Mucosa of rectum (tissue), 2 donors: ENCODE data around the gene SMIM12.

Experiments used
- H3K27ac ChIP-seq, 2 donors: one replicate each; pipeline ENCODE4 v1.7.0; 2013; ENCODE audit warnings: inconsistent platforms in 2 of 2, low read depth in 2 of 2, low read length in 2 of 2
- H3K27me3 ChIP-seq, 2 donors: one replicate each; pipeline ENCODE4 v1.7.0; 2013; ENCODE audit warnings: low read length in 2 of 2; ENCODE audit not compliant: control insufficient read depth in 2 of 2, insufficient read depth in 2 of 2
- H3K36me3 ChIP-seq, 2 donors: one replicate each; pipeline ENCODE4 v1.7.0; 2013; ENCODE audit warnings: low read length in 2 of 2; ENCODE audit not compliant: control insufficient read depth in 2 of 2, insufficient read depth in 2 of 2
- H3K4me1 ChIP-seq, 2 donors: one replicate each; pipeline ENCODE4 v1.7.0; 2013; ENCODE audit warnings: low read length in 2 of 2, mild to moderate bottlenecking in 1 of 2; ENCODE audit not compliant: control insufficient read depth in 2 of 2, insufficient read depth in 2 of 2
- H3K4me3 ChIP-seq, 2 donors: one replicate each; pipeline ENCODE4 v1.7.0; 2013; ENCODE audit warnings: low read length in 2 of 2
- H3K9ac ChIP-seq, 2 donors: one replicate each; pipeline ENCODE4 v1.7.0; 2013; ENCODE audit warnings: low read length in 2 of 2, low read depth in 1 of 2, mild to moderate bottlenecking in 1 of 2
- H3K9me3 ChIP-seq, 2 donors: one replicate each; pipeline ENCODE4 v1.7.0; 2013; ENCODE audit warnings: low read length in 2 of 2; ENCODE audit not compliant: control insufficient read depth in 2 of 2
- donor health status: healthy.
- donor health status: Normal muscosa, but diverticular disease.

SMIM12 gene

DNA sequence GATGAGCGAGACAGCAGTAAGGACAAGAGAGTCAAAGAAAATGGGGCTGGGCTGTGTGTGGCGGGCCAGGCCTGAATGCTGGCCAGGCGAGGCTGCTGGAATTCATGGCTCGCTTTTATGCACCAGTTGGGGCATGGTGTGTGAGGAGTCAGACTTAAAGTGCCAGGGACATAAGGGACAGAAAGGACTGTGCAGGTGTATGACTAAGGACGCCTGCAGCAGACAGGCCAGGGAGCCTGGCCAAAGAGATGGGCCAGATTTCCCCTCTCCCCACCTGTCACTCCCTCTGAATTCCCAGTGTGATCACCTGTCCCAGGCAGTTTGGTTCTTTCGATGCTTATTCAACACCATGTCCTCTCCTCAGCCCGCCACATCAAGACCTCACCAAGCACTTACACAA, 16.9 kb upstream of the SMIM12 start:
- H3K27me3 ChIP-seq = peaks cover 20 to 30% of the 10 kb centered on the region in 2 donors
- no peaks in the 10 kb centered on the region for H3K9me3 ChIP-seq
- no peak overlapping the region for H3K27ac ChIP-seq
- no peaks in the 10 kb centered on the region for H3K4me1 ChIP-seq
- no peak overlapping the region for H3K9ac ChIP-seq
- H3K4me3 ChIP-seq = no peak overlapping the region
- no peaks in the 10 kb centered on the region for H3K36me3 ChIP-seq

DNA sequence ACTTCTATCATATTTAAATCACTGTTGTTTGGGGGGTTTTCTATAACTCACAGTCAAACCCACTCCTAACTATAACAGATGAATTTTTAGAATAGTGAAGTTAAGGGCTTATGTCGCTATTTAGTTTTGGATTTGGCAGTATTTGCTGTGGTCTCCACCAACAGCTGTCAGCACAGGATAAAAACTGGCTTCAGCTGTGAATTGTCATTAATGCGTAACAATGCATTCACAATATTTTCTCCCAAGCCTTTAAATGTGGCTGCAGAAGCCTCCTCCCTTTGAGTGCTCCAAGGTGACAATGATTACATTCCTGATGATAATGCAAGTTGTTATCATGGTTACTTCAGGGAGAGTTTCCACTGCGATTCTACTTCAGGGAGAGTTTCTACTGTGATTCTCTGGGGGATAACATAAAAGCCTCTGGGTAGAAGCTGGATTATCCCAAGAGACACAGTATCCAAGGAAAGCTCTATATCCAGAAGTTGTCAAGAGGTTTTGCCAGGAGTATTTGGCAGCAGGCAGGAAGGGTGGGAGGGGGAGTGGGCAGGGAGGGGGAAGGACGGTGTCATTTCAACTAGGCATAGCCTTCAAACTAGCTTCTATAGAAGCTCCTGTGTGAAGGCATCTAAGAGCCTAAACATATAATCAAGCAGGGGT, 14.9 kb upstream of the SMIM12 start:
- Histone ChIP-seq H3K4me3 (no peak overlapping the region), H3K4me1 (no peaks in the 10 kb centered on the region), H3K9me3 (no peaks in the 10 kb centered on the region), H3K36me3 (no peaks in the 10 kb centered on the region), H3K9ac (no peak overlapping the region), H3K27ac (no peak overlapping the region), H3K27me3 (peaks cover 18 to 27% of the 10 kb centered on the region in 2 donors)

DNA sequence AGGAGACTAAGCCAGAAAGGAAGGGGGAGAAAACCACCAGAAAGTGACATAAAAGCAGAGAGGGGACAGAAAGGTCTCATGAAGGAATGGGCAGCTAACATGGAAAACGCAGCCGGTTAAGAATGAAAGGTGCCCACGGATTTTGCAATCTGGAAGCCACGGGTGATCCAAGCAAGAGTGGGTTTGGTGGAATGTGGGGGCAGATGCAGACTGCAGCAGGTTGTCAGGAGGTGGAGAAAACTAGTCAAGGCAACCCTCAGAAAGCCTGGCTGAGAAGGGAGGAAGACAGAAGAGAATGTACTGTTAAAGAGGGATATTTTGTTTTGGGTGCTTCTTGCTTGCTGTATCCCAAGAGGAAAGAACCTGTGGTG, 12.6 kb upstream of the SMIM12 start:
- H3K4me3 ChIP-seq = no peak overlapping the region
- H3K4me1 ChIP-seq = no peaks in the 10 kb centered on the region
- H3K9ac ChIP-seq = no peak overlapping the region
- no peaks in the 10 kb centered on the region for H3K9me3 ChIP-seq
- no peak overlapping the region for H3K27ac ChIP-seq
- no peaks in the 10 kb centered on the region for H3K36me3 ChIP-seq
- peaks cover 18 to 27% of the 10 kb centered on the region in 2 donors for H3K27me3 ChIP-seq

DNA sequence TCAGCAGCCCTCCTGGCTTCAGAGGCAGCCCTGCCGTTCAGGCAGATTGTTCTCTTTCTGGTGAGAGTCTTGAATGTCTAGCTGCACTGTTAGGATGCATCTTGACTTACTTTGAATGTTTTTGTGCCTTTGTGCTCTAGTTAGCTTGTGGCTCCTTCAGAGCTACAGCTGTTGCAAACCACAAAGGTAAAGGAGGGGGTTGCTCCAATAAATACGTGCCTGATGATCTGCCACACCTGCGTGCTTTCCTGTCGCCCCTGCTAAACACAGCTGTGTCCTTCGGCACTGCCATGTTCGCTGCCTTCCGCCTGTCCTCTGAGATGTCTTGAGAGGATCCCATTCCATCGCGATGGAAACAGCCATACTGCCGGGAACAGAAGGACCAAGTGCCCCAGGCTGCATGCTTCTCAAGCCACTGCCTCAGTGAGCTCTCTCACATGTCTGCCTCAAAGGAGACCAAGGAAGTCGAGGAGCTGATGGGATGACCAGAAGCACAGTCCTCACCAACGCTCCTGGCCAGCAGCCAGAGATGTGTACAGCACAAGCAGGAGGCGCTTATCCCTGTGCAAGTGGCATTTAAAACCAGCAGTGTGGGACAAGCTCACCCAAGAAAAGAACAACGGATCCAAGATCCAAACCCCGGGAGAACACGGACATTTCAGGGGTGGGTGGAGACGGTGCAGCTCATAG, 12.0 kb upstream of the SMIM12 start:
- H3K9me3 ChIP-seq = no peaks in the 10 kb centered on the region
- H3K4me1 ChIP-seq = peaks cover 0 to 4% of the 10 kb centered on the region in 2 donors
- H3K9ac ChIP-seq = no peak overlapping the region
- H3K4me3 ChIP-seq = no peak overlapping the region
- peaks cover 18 to 25% of the 10 kb centered on the region in 2 donors for H3K27me3 ChIP-seq
- no peak overlapping the region for H3K27ac ChIP-seq
- no peaks in the 10 kb centered on the region for H3K36me3 ChIP-seq

DNA sequence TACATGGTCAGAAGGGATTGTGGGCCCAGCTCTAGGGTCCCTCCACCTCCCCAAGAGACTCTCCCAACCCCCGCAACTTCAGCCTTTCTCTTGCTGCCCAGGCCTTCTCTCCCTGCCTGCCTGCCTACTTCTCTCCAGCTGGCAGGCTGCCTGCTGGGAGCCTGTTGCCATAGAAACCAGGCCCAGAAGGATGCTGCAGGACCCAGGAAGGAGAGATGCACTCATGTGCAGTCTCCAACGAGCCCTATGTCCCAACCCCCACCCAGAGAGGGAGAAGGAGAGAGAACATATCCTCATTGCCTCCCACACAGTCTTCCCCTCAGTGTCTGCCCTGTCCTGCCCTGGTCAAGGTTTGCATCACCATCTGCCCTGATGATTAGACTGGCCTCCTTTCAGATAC, 10.8 kb upstream of the SMIM12 start:
- no peak overlapping the region for H3K4me3 ChIP-seq
- H3K9me3 ChIP-seq = no peaks in the 10 kb centered on the region
- H3K27ac ChIP-seq = no peak overlapping the region
- no peak overlapping the region for H3K9ac ChIP-seq
- peaks cover 11 to 19% of the 10 kb centered on the region in 2 donors for H3K27me3 ChIP-seq
- no peaks in the 10 kb centered on the region for H3K36me3 ChIP-seq
- H3K4me1 ChIP-seq = peaks cover 3 to 11% of the 10 kb centered on the region in 2 donors

DNA sequence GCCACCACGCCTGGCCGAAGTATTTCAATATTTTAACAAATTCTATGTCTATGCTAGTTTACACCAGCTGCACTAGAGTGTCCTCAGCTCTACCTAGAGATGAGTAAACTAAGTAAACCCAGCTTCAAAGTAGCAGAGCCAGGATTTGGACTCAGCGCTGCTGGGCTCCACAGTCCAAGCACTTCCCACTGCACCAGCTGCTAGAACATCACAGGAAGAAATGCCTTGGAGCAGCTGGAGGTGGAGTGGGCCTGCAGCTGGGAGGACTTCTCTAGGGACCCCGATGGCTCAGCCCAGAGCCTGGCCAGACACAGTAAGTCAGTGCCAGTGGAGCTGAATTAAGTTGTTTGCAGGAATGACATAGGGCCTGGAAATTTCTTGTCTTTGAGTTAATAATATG, 10.2 kb upstream of the SMIM12 start:
- no peak overlapping the region for H3K4me3 ChIP-seq
- H3K27ac ChIP-seq = no peak overlapping the region
- no peak overlapping the region for H3K9ac ChIP-seq
- peaks cover 3 to 13% of the 10 kb centered on the region in 2 donors for H3K4me1 ChIP-seq
- H3K27me3 ChIP-seq = peaks cover 11 to 16% of the 10 kb centered on the region in 2 donors
- H3K36me3 ChIP-seq = no peaks in the 10 kb centered on the region
- no peaks in the 10 kb centered on the region for H3K9me3 ChIP-seq

DNA sequence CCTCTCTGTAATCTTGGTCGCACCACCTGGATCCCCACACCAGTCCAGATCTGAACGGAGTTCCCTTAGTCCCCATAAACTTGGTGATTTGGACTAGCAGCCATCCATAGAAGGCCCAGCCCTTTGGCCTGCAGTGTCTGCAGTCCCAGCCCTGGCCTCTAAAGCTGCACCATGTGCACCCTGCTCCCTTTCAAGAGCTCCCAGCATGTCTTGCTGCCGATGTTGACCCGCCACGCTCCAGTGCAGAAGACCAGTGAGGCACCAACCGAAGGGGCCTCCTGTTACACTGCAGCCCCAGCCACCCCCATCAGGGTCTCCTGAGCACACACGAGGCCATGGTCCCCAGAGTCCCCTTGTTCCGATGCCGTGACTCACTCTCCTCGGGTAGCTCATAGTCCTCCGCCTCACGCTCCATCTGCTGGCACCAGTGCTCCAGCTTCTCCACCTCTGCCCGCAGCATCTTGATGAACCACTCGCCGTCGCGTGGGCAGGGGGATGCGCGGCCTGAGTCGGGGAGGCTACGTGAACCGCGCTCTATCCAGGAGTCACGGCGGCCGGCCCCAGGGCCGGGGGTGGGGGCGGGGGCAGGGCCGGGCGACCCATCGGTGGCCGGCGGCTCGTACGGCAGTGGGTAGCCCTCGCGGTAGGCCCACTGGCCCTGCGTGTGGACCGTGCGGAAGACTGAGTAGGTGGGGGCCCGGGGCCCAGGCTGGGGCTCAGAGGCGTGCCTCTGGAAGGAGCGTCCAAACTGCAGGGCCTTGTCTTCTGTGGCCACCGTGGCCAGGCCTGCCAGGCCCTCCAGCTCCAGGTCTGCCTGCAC, 8.9 kb upstream of the SMIM12 start:
- Histone ChIP-seq H3K4me3 (no peak overlapping the region), H3K27me3 (peaks cover 6 to 13% of the 10 kb centered on the region in 2 donors), H3K9ac (no peak overlapping the region), H3K9me3 (no peaks in the 10 kb centered on the region), H3K4me1 (peaks cover 8 to 13% of the 10 kb centered on the region in 2 donors), H3K27ac (no peak overlapping the region), H3K36me3 (no peaks in the 10 kb centered on the region)

DNA sequence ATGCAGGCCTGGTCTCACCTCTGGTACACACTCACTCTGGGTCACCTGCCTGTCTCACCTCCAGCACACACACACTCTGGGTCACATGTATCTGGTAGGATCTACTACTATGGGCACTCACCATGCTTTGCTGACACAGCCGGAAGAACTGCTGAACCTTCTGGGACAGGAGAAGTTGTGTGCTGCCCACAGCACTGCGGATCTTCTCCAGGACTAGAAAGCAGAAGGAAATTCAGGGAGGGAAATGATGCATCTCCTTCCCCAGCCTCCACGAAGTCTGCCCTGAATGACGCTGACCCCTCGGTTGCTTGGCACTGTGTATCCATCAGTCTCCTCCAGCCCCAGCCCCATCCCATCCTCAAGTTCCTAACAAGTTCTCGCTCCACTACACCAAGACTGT, 7.9 kb upstream of the SMIM12 start:
- H3K4me1 ChIP-seq = peaks cover 15 to 19% of the 10 kb centered on the region in 2 donors
- no peaks in the 10 kb centered on the region for H3K9me3 ChIP-seq
- H3K36me3 ChIP-seq = no peaks in the 10 kb centered on the region
- peaks cover 6 to 9% of the 10 kb centered on the region in 2 donors for H3K27me3 ChIP-seq
- no peak overlapping the region for H3K27ac ChIP-seq
- H3K9ac ChIP-seq = no peak overlapping the region
- no peak overlapping the region for H3K4me3 ChIP-seq

DNA sequence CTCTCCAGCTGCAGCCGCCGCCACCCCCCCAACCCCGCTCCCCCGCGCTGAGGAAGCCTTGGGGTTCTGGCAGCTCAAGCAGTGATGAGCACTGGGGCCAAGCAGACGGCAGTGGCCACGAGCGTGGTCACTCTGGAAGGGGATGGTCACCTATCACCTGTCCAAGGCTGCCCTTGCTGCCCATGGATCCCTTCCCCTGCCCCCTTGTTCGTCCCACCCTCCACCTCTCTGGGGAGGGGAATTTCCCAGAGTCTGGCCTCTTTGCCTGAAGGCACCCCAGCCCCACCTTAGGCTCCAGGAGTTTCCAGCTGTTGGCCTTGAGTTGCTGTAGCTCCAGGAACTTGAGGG, 7.2 kb upstream of the SMIM12 start:
- Histone ChIP-seq H3K27ac (peak overlapping the region; percentile 86 to 88), H3K36me3 (no peaks in the 10 kb centered on the region), H3K4me3 (peak overlapping the region; percentile 75 to 79), H3K27me3 (peaks cover 2 to 4% of the 10 kb centered on the region in 2 donors), H3K9ac (peak overlapping the region; percentile 79 to 90), H3K9me3 (no peaks in the 10 kb centered on the region), H3K4me1 (peaks cover 15 to 22% of the 10 kb centered on the region in 2 donors)
